HG03108 (cell line): ENCODE data around the gene HIP1.
"Not testable (repeated sequence)": the region's sequence is repeated elsewhere in the genome, so short reads cannot be mapped to it uniquely, and the experiment has no call there.

Experiments used
- ATAC-seq: cut with Tn5 transposase; IDR thresholded peaks from one replicate; pipeline ENCODE4 v1.9.1; 2021; ENCODE audit warnings: moderate library complexity; ENCODE audit not compliant: unreplicated experiment

Gene HIP1

GRCh38 chr7:75739796-75740672 lies 1.3 kb upstream of the HIP1 start:
- ATAC-seq, result peak; percentile 22

GRCh38 chr7:75738975-75739795 lies 444 bp upstream of the HIP1 start:
- ATAC-seq, result peak; percentile 90

- ATAC-seq, result no peak
These were observed 711 bp downstream of the HIP1 start for GRCh38 chr7:75737856-75738603.

GRCh38 chr7:75735581-75736350 lies 3.0 kb downstream of the HIP1 start:
- no peak for ATAC-seq

GRCh38 chr7:75734586-75735458 lies 3.9 kb downstream of the HIP1 start:
- no peak for ATAC-seq

GRCh38 chr7:75732764-75733630 lies 5.7 kb downstream of the HIP1 start:
- ATAC-seq, result no peak

GRCh38 chr7:75732016-75732521 lies 6.7 kb downstream of the HIP1 start:
- no peak for ATAC-seq

- ATAC-seq, result no peak
These were observed 8.9 kb downstream of the HIP1 start for GRCh38 chr7:75729851-75730274.

GRCh38 chr7:75727881-75728593 lies 10.7 kb downstream of the HIP1 start:
- ATAC-seq, result no peak

- not testable (repeated sequence) for ATAC-seq
These were observed 11.4 kb downstream of the HIP1 start for GRCh38 chr7:75727351-75727750.

GRCh38 chr7:75725306-75725705 lies 13.4 kb downstream of the HIP1 start:
- ATAC-seq, result no peak

GRCh38 chr7:75723444-75723843 lies 15.3 kb downstream of the HIP1 start:
- no peak for ATAC-seq

- ATAC-seq, result no peak
These were observed 16.4 kb downstream of the HIP1 start for GRCh38 chr7:75722373-75722772.

GRCh38 chr7:75721922-75722321 lies 16.8 kb downstream of the HIP1 start:
- not testable (repeated sequence) for ATAC-seq

GRCh38 chr7:75721426-75721825 lies 17.3 kb downstream of the HIP1 start:
- no peak for ATAC-seq

- ATAC-seq, result no peak
These were observed 19.1 kb downstream of the HIP1 start for GRCh38 chr7:75719626-75720025.

- ATAC-seq, result no peak
These were observed 20.2 kb downstream of the HIP1 start for GRCh38 chr7:75718390-75719031.
